ENCODE measurements around the gene CFLAR. TPM values are rescaled to one million over a fixed set of nuclear protein-coding genes. Genes with fewer than 3 reads are reported as not detected.
"Not testable (repeated sequence)": the region's sequence is repeated elsewhere in the genome, so short reads cannot be mapped to it uniquely, and the experiment has no call there.

Gene CFLAR
- total RNA-seq, 1 donor from 2014 or later, result 47.5 TPM

GRCh38 chr2:201114846-201115245 lies 1.1 kb upstream of the CFLAR start:
- peak overlapping the region; percentile 79 for H3K27ac Mint-ChIP-seq (ENCODE audit: unreplicated experiment)
- Histone ChIP-seq H3K4me2 (ENCODE audit: low read length) (peak overlapping the region; percentile 91), H3K4me3 (ENCODE audit: insufficient read depth, low read depth, low read length) (no peak overlapping the region)

GRCh38 chr2:201116959-201117734 lies 1.2 kb downstream of the CFLAR start:
- FAIRE-seq (no peak), DNase-seq (ENCODE audit: low read depth) (peak; percentile 81)
- no peaks in the 10 kb centered on the region for H4K20me1 ChIP-seq (ENCODE audit: insufficient read depth, low read length)
- peak overlapping the region; percentile 94 for H3K9ac ChIP-seq (ENCODE audit: low read length)
- peak overlapping the region; percentile 97 for H3K27ac ChIP-seq (ENCODE audit: low read depth, low read length)
- TF ChIP-seq EZH2 (IDR thresholded peaks at IDR 0.05; ENCODE audit: insufficient read depth, low read length), result no peak
- TF ChIP-seq CTCF (IDR thresholded peaks at IDR 0.05; ENCODE audit: insufficient read depth, low read depth, low read length), result peak; percentile 35
- no peaks in the 10 kb centered on the region for H3K36me3 Mint-ChIP-seq (ENCODE audit: low read depth, unreplicated experiment)
- peak overlapping the region; percentile 91 for H3K4me2 ChIP-seq (ENCODE audit: low read length)
- H3K79me2 ChIP-seq (ENCODE audit: insufficient read depth, low read length), result peaks cover 44% of the 10 kb centered on the region
- peak overlapping the region; percentile 87 for H3K4me3 Mint-ChIP-seq (ENCODE audit: unreplicated experiment)
- H3K27ac Mint-ChIP-seq (ENCODE audit: unreplicated experiment), result peak overlapping the region; percentile 85
- no peaks in the 10 kb centered on the region for H3K36me3 ChIP-seq (ENCODE audit: insufficient read depth, low read length)
- peaks cover 22% of the 10 kb centered on the region for H3K4me1 ChIP-seq (ENCODE audit: insufficient read depth, low read length)
- no peaks in the 10 kb centered on the region for H3K9me3 ChIP-seq (ENCODE audit: insufficient read depth, low read depth, low read length)
- H3K27me3 Mint-ChIP-seq (ENCODE audit: low read depth, unreplicated experiment), result no peaks in the 10 kb centered on the region
- peak overlapping the region; percentile 79 for H3K4me3 ChIP-seq (ENCODE audit: insufficient read depth, low read depth, low read length)
- peaks cover 10% of the 10 kb centered on the region for H3K4me1 Mint-ChIP-seq (ENCODE audit: low read depth, unreplicated experiment)
- peak overlapping the region; percentile 88 for H2AFZ ChIP-seq (ENCODE audit: low read depth, low read length)
- peaks cover 6% of the 10 kb centered on the region for H3K9me3 Mint-ChIP-seq (ENCODE audit: unreplicated experiment)
- H3K27me3 ChIP-seq (ENCODE audit: insufficient read depth, low read length), result no peaks in the 10 kb centered on the region

More at GRCh38 chr2:201114846-201115245, 1.1 kb upstream of the CFLAR start:
- peaks cover 7% of the 10 kb centered on the region for H3K4me1 Mint-ChIP-seq (ENCODE audit: low read depth, unreplicated experiment)
- peaks cover 4% of the 10 kb centered on the region for H3K9me3 Mint-ChIP-seq (ENCODE audit: unreplicated experiment)
- H3K27me3 ChIP-seq (ENCODE audit: insufficient read depth, low read length), result no peaks in the 10 kb centered on the region
- H4K20me1 ChIP-seq (ENCODE audit: insufficient read depth, low read length), result no peaks in the 10 kb centered on the region
- H3K4me1 ChIP-seq (ENCODE audit: insufficient read depth, low read length), result peaks cover 22% of the 10 kb centered on the region
- no peaks in the 10 kb centered on the region for H3K27me3 Mint-ChIP-seq (ENCODE audit: low read depth, unreplicated experiment)
- no peaks in the 10 kb centered on the region for H3K36me3 Mint-ChIP-seq (ENCODE audit: low read depth, unreplicated experiment)
- no peaks in the 10 kb centered on the region for H3K36me3 ChIP-seq (ENCODE audit: insufficient read depth, low read length)
- DNase-seq (ENCODE audit: low read depth) (peak; percentile 31), FAIRE-seq (no peak)
- no peak overlapping the region for H3K9ac ChIP-seq (ENCODE audit: low read length)
- H3K9me3 ChIP-seq (ENCODE audit: insufficient read depth, low read depth, low read length), result no peaks in the 10 kb centered on the region
- no peak for TF ChIP-seq EZH2 (IDR thresholded peaks at IDR 0.05; ENCODE audit: insufficient read depth, low read length)
- TF ChIP-seq CTCF (IDR thresholded peaks at IDR 0.05; ENCODE audit: insufficient read depth, low read depth, low read length), result no peak
- H3K27ac ChIP-seq (ENCODE audit: low read depth, low read length), result no peak overlapping the region
- peaks cover 21% of the 10 kb centered on the region for H3K79me2 ChIP-seq (ENCODE audit: insufficient read depth, low read length)
- H2AFZ ChIP-seq (ENCODE audit: low read depth, low read length), result peak overlapping the region; percentile 19
- H3K4me3 Mint-ChIP-seq (ENCODE audit: unreplicated experiment), result peak overlapping the region; percentile 8

GRCh38 chr2:201117735-201118094 lies 1.8 kb downstream of the CFLAR start:
- H3K4me1 ChIP-seq (ENCODE audit: insufficient read depth, low read length), result peaks cover 22% of the 10 kb centered on the region
- H3K4me3 ChIP-seq (ENCODE audit: insufficient read depth, low read depth, low read length), result peak overlapping the region; percentile 79
- not testable (repeated sequence) for H3K27me3 ChIP-seq (ENCODE audit: insufficient read depth, low read length); H4K20me1 ChIP-seq (ENCODE audit: insufficient read depth, low read length); FAIRE-seq; H2AFZ ChIP-seq (ENCODE audit: low read depth, low read length); H3K9me3 ChIP-seq (ENCODE audit: insufficient read depth, low read depth, low read length); DNase-seq (ENCODE audit: low read depth); H3K36me3 ChIP-seq (ENCODE audit: insufficient read depth, low read length); H3K27ac Mint-ChIP-seq (ENCODE audit: unreplicated experiment); H3K36me3 Mint-ChIP-seq (ENCODE audit: low read depth, unreplicated experiment); H3K9me3 Mint-ChIP-seq (ENCODE audit: unreplicated experiment); H3K27me3 Mint-ChIP-seq (ENCODE audit: low read depth, unreplicated experiment)
- H3K4me2 ChIP-seq (ENCODE audit: low read length), result peak overlapping the region; percentile 91
- Mint-ChIP-seq H3K4me3 (ENCODE audit: unreplicated experiment) (peak overlapping the region; percentile 87), H3K4me1 (ENCODE audit: low read depth, unreplicated experiment) (peaks cover 10% of the 10 kb centered on the region)
- H3K9ac ChIP-seq (ENCODE audit: low read length), result peak overlapping the region; percentile 94
- peak overlapping the region; percentile 97 for H3K27ac ChIP-seq (ENCODE audit: low read depth, low read length)
- H3K79me2 ChIP-seq (ENCODE audit: insufficient read depth, low read length), result peaks cover 50% of the 10 kb centered on the region

Measured in astrocyte (in vitro differentiated cells and primary cell).